WTC11 (cell line): Measurements from ENCODE around the gene MGAT4C.

Experiments used
- ARID4B ChIP-seq: sonication (generic); formaldehyde crosslinking; IDR thresholded peaks from 2 replicates; pipeline ENCODE4 v1.8.0; 2023; ENCODE audit warnings: missing genetic modification reagents, mild to moderate bottlenecking, borderline replicate concordance
- NFYB ChIP-seq: sonication (generic); formaldehyde crosslinking; conservative IDR thresholded peaks from 2 replicates; pipeline ENCODE4 v1.8.0; 2022; ENCODE audit warnings: low read depth, missing genetic modification reagents

GRCh38 chr12:85920324-85920947 is 335.8 kb downstream of the MGAT4C start:
- no peak for TF ChIP-seq ARID4B
- TF ChIP-seq NFYB = no peak
